H1 (cell line): ENCODE measurements around the gene TJP2. TPM values are rescaled to one million over a fixed set of nuclear protein-coding genes. Genes with fewer than 3 reads are reported as not detected.

Experiments used
- CTBP2 ChIP-seq: IDR thresholded peaks from 2 replicates; pipeline ENCODE4 v1.7.0; 2011; ENCODE audit warnings: borderline replicate concordance, mild to moderate bottlenecking, moderate library complexity, mixed read lengths, low read length; ENCODE audit not compliant: insufficient read depth, insufficient read length
- polyA plus RNA-seq, 7 experiments: library from polyadenylated mRNA; depleted of rRNA in 3 of 7; stranded (reverse) in 5 of 7; unstranded in 2 of 7; fragments of >200 nt in 5 of 7; fragments of 200-250 nt in 2 of 7; gene quantifications; 1 replicate in 5 of 7; 2 replicates in 1 of 7; 4 replicates in 1 of 7; pipeline versions ENCODE4 v1.2.1 to v1.2.3, GENCODE V29; 2011 to 2013; ENCODE audit warnings: missing spikeins in 2 of 7, mixed read lengths in 2 of 7
- total RNA-seq: library from RNA; stranded (reverse); fragmentation: NEBNext Ultra II Directional; extraction: Animal tissue kit (Norgen Biotek cat#: 25700); gene quantifications from 2 replicates; pipeline ENCODE4 v1.2.1, GENCODE V29; 2021

Gene TJP2
- total and polyA plus RNA-seq, 2 of the 8 experiments (the other 6 are each of a cell fraction or from before 2014, with no cell fraction given) = 54.9 to 137 TPM

- TF ChIP-seq CTBP2 = no peak
- TF ChIP-seq, all 59 proteins: peak for 0
Measured at GRCh38 chr9:69248005-69248404, 73.9 kb downstream of the TJP2 start (continued).
